Stimulated activated CD8-positive, alpha-beta memory T cell treated with anti-CD3 and anti-CD28 coated beads, Interleukin-12 subunit alpha, Interleukin-12 subunit beta, amount 100 ng/mL, for 1 hour (primary cell): ENCODE data around the gene PSMD14.
"Not testable (repeated sequence)": the region's sequence is repeated elsewhere in the genome, so short reads cannot be mapped to it uniquely, and the experiment has no call there.

Experiments
- DNase-seq: peaks from one replicate; pipeline ENCODE4 v3.0.0-alpha.2; 2020; ENCODE audit warnings: low read depth

PSMD14 gene

DNA sequence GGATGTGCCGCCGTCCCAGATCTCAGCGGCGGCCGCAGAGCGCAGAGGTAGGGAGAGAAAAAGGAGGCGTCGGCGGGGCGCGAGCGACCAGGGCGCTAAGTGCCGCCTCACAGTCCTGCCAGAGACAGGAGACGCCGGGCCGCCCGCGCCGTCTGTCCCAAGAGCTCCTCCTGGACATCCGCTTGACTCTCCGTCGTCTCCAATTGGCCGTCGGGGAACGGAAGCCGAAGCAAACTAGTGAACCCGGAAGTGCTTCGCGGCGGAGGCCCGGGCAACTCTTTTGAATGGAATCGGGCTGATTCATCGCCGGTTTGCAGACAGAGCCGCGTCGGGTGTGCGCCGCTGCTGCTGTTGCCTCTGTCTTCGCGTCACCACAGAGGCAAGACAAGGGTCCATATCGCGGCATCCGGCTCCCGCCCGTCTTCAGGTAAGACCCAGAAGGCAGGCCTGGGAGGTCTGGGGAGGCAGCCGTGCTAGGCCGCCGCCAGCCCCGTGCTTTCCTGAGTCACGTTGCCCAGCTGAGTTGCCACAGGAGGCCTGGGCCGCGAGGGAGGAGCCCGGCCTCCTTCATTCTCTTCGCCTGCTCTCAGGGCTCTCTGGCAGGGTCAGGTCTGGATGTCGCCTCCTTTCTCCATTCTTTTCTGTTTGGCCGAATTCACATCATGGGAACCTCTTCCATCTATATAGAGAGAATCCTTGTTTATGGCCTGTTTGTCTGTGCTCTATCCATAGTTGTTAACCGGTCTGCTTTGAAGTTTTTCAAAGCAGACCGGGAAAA, at the start of gene PSMD14:
TSS of gene PSMD14 (plus strand) at position 248 of the 778 bp plus-strand sequence. CDS start 10,401 bp downstream, outside the sequence.
- DNase-seq = peak; percentile 80

DNA sequence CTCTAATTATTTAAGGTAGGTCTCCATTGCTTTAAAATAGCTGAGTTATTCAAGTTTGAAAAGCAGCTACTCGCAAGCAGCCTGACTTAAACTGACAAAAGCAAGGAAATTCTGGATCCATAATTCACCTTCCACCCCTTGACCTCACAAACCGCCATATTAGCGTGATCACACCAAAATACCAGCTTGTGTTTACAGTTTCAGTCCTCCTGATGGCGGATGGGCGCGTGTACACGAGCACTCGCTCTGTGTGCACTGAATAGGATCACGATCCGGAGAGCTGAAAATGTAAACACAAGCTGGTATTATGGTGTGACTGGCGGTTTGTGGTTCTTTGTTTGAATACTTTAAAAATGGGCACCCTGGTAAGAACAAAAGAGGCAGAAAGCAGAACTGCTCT, 42.4 kb upstream of the PSMD14 start:
- no peak for DNase-seq

GRCh38 chr2:161269111-161269510, 39.1 kb upstream of the PSMD14 start:
- DNase-seq = no peak

DNA sequence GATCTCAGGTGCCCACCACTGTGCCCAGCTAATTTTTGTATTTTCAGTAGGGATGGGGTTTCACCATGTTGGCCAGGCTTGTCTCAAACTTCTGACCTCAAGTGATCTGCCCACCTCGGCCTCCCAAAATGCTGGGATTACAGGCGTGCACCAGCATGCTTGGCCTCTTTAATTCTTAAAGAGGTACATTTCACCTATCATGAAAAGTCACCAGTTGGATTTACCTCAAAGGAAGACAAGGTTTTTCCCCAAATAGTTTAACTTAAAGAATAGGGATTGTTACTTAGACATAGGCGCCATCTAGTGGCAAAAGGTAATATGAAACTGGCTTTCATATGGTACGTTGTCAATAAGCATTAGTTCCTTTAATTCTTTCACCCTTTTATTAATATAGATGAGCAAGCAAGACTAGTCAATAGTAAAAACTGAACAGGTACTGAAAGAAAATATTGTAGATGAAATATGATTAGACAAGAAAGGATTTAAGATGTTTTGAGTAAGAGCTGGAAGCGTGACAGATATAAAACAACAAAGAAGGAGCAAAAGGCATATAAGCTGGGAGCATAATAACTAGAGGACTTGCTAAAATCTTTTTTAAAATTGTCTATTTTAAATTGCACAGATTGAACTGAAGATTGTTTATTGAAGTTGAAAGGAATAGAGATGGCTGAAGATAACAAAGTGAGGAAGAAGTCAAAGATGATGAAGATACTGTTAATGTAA, 35.0 kb upstream of the PSMD14 start:
- no peak for DNase-seq

- not testable (repeated sequence) for DNase-seq
These were observed 29.5 kb upstream of the PSMD14 start for GRCh38 chr2:161278564-161279229.

- DNase-seq = not testable (repeated sequence)
These were observed 28.9 kb upstream of the PSMD14 start for GRCh38 chr2:161279230-161279815.

GRCh38 chr2:161280906-161281323, 27.3 kb upstream of the PSMD14 start:
- DNase-seq = not testable (repeated sequence)

DNA sequence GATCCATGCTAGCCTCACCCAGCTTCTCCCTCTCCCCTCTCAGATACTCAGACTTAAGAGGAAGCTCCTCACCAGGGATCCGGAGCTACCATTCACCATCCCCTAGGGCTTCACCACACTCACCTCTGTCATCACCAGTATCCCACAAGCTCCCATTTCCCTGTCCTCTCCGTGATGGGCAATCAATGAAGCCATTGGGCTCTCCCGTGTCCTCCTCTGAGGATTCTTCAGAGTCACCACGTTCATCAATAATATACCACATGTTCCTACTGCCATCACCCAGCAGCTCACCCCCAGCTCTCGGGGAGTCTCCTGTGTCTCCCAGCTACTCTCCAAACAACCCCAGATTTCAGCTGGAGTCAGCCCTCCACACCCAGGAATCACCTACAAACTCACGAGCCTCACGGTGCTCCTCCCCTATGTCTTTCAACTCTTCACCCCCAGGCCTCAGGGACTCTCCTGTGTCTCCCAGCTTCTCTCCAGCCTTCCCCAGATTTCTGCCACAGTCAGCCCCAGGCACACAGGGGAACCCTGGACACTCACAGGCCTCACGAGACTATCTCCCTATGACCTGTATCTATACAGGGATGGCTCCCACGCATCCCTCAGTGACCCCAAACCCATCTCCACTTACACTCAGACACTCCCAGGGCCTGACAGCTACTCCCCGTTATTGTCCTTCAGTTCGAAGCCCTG, 26.5 kb upstream of the PSMD14 start:
- not testable (repeated sequence) for DNase-seq

GRCh38 chr2:161282311-161282644, 25.9 kb upstream of the PSMD14 start:
- DNase-seq = not testable (repeated sequence)

GRCh38 chr2:161283926-161284325, 24.3 kb upstream of the PSMD14 start:
- no peak for DNase-seq

DNA sequence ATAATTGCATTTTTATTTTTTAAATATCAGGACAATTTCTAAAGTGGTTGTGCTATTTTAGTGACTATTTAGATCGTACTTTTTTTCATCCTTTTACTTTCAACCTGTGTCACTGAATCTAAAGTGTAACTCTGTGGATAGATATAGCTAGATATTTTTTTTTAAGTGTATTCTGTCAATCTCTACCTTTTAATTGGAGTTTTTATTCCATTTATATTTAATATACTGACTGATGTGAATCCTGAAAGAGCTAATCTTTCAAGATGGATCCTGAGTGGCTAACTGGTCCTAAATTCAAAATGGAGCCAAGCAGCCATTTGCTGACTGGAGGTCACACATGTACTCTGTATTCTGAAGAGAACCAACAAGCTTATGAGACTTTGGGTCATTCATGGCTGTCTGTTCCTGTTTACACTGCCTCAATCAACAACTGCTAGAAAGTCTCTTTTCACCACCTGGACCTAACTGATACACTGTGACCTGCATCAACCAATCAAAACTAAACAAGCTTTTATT, 4.6 kb upstream of the PSMD14 start:
- DNase-seq = no peak

DNA sequence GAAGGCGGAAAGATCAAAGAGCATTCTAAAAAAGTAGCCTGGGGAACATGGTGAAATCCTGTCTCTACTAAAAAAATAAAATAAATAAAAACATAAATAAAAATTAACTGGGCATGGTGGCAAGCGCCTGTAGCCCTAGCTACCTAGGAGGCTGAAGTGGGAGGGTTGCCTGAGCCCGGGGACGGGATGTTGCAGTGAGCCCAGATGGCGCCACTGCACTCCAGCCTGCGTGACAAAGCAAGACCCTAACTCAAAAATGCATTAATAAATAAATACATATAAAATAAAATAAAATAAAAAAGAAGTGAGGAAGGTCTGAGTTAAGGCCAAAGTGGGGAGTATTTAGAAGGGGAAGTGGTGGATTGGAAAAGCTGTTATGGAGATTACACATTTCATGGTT, 1.3 kb upstream of the PSMD14 start:
- no peak for DNase-seq

- DNase-seq = no peak
These were observed 549 bp upstream of the PSMD14 start for GRCh38 chr2:161307676-161308075.

- DNase-seq = no peak
These were observed 4.8 kb downstream of the PSMD14 start for GRCh38 chr2:161312996-161313395.

- DNase-seq = no peak
These were observed 7.2 kb downstream of the PSMD14 start for GRCh38 chr2:161315380-161315779.

DNA sequence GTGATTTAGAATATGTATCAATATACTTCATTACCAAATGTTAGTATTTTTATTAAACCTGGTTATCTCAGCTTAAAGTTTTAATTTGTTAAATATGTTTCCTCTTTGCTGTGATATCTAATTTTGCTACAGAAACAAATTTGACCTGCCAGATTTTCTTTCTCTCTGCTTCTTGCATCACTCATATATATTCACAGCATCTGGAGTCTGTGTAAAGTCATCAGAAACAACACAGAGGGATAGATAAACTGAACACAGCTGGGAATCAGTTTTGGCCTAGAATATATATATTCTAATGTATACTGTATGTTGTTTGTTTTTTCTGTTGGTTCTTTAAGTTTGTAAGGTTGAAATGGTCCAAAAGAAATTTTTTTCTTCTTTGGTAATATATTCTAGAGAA, 8.5 kb downstream of the PSMD14 start:
- DNase-seq = no peak

- DNase-seq = no peak
These were observed 13.9 kb downstream of the PSMD14 start for GRCh38 chr2:161321944-161322648.

DNA sequence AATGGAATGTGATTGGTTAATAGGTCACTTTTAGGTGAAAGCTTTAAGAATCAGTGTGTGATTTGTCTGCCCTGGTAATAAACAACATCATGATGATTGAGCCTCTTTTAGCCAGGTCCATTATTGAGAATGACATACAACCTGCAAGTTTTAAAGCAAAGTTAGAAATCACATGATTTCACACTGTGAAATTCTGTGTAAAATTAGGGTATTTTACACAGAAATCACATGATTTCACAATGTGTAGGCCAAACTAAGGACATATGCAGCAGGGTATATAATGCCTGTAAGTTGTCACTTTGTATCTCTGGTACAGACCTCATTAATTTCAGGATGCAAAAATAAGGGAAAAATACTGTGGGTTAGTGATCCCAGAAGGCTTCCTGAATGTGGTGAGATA, 16.7 kb downstream of the PSMD14 start:
- no peak for DNase-seq

DNA sequence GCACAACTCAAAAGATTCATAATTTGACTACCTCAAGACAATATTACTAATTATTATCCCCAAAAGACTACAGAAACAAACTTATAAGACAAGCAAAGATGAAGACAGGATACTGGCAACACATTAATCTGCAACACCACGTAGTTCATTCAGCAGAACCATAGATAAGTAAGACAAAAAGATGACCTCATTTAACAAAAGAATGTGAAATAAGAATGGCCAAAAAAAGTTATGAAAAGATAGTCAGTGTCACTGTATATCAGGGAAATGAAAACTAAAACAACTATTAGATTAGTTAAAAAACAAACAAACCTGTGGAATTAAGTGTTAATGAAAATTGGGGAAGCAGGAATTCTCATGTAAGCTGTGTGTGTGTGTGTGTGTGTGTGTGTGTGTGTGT, 19.4 kb downstream of the PSMD14 start:
- no peak for DNase-seq

DNA sequence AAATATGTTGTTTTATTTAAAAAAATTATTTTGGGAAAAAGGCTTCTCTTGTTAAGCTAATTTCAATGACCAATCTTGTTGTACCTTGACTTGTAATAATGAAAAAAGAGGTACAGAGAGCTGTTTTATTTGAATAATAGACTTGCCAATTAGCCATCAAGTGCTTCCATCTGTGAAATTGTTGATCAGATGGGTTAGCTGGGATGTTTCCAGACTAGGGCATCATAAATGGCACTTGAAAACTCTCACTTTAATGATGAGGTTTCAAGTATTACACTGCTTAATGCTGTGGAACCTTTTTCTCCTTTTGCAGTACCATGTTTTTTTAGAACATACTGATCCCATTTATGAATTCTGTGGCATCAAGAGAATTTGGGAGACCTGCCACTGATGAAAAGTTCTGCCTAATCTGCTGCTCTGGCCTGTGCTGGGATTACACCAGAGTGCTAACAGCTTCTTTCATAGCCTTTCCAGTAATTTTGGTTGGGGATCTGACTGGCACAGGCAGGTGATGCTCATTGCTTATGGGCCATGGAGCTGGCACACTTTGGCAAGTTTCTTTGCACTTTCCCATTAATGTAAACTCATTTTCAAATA, 24.2 kb downstream of the PSMD14 start:
- no peak for DNase-seq

DNA sequence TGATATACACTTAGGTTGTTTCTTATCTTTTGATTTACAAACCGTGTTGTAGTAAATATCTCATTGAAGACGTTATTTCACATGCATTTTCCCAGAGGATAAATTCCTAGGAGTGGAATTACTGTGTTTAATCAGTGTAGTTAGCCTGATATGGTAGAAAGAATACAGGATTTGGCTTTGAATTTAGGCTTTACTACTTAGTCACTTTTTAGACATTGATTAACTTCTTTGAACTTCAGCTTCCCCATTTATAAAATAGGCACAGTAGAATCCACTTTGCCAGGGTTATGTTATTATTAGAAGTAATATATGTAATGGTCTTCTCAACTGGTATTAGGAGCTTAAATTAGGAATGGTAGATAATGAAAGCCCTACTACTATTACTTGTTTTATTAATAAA, 27.4 kb downstream of the PSMD14 start:
- no peak for DNase-seq
